ENCODE data around the gene DYRK4.

Gene DYRK4

DNA sequence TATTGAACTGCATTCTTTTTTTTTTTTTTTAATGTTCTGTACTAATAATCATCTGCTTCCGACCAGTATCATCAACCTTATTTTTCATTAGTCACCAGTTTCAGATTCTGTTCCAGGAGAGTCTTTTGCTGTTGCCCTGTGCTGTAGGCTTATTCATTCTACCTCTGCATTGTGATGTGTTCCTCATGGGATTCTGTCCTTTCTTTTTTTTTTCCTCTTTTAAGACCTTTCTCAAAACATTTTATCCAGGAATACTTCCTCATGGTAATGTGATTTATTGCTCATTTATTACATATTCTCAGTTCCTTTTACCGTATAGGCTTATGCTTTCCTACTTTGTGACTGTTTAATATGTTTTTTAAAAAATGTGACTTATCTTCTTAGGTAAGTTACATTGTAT is 91.7 kb downstream of the DYRK4 start:
- no peaks in the 10 kb centered on the region for H3K4me1 ChIP-seq (ENCODE audit: control insufficient read depth in 2 of 2, insufficient read depth in 1 of 2, low read depth in 1 of 2, low read length in 2 of 2)
- no CpG with 5 or more reads among the region's 2 CpGs for WGBS, 2 donors (ENCODE audit: extremely low coverage in 2 of 2, insufficient read length in 2 of 2, insufficient replicate concordance in 1 of 2)

More for the DNA sequence above, 91.7 kb downstream of the DYRK4 start:
- H2AFZ ChIP-seq (ENCODE audit: low read length) = no peak overlapping the region
- H3K79me1 ChIP-seq (ENCODE audit: low read depth, low read length) = peaks cover 2% of the 10 kb centered on the region
- H2BK5ac ChIP-seq (ENCODE audit: low read length) = no peak overlapping the region
- DNase-seq (ENCODE audit: low spot score) = no peak
- no peak overlapping the region for H2AK5ac ChIP-seq (ENCODE audit: low read depth, low read length)
- H4K91ac ChIP-seq (ENCODE audit: low read depth, low read length, poor library complexity) = no peak overlapping the region
- peaks cover 17 to 51% of the 10 kb centered on the region in 2 donors for H3K36me3 ChIP-seq (replicated peaks in 1 of 2; ENCODE audit: control insufficient read depth in 2 of 2, insufficient read depth in 2 of 2, low read length in 2 of 2)
- H3K18ac ChIP-seq (ENCODE audit: low read length) = no peak overlapping the region
- H3K27ac ChIP-seq (replicated peaks; ENCODE audit: low read length) = no peak overlapping the region
- H3K9me3 ChIP-seq (replicated peaks in 1 of 2; ENCODE audit: control insufficient read depth in 2 of 2, insufficient read depth in 1 of 2, low read depth in 1 of 2, low read length in 2 of 2) = no peaks in the 10 kb centered on the region
- no peak overlapping the region for H3K4me2 ChIP-seq (ENCODE audit: insufficient read depth, low read length, poor library complexity, severe bottlenecking)
- H2BK15ac ChIP-seq (ENCODE audit: low read length) = no peak overlapping the region
- H2BK12ac ChIP-seq (ENCODE audit: low read length) = no peak overlapping the region
- H3K4me3 ChIP-seq (ENCODE audit: low read length in 2 of 2) = no peak overlapping the region
- H3K27me3 ChIP-seq (ENCODE audit: control insufficient read depth in 3 of 3, insufficient read depth in 3 of 3, low read depth in 1 of 3, low read length in 3 of 3) = no peaks in the 10 kb centered on the region
- H2BK120ac ChIP-seq (ENCODE audit: low read depth, low read length) = no peak overlapping the region
- no peak overlapping the region for H3K23ac ChIP-seq (ENCODE audit: low read depth, low read length, poor library complexity)
- H4K8ac ChIP-seq (ENCODE audit: low read depth, low read length) = no peak overlapping the region
- no peak overlapping the region for H3K9ac ChIP-seq (ENCODE audit: low read depth, low read length, poor library complexity)
- H3K14ac ChIP-seq (ENCODE audit: low read length) = no peak overlapping the region
- no peak overlapping the region for H3K4ac ChIP-seq (ENCODE audit: low read length)

All from neuronal stem cell (in vitro differentiated cells).